Spleen (tissue), 11 donors: ENCODE results near the gene KIF12. TPM values are rescaled to one million over a fixed set of nuclear protein-coding genes. Genes with fewer than 3 reads are reported as not detected.
"Not testable (repeated sequence)": the region's sequence is repeated elsewhere in the genome, so short reads cannot be mapped to it uniquely, and the experiment has no call there.

ENCODE experiments used
- DNase-seq: peaks from one replicate; pipeline ENCODE4 v3.0.0-alpha.2; 2020
- H3K27ac ChIP-seq, 8 donors: fragments of 200-600 bp; sonication (generic) in 7 of 8; 1 replicate in 4 of 8; 2 replicates in 4 of 8; pipeline versions ENCODE4 v1.5.0 to v1.8.0; 2016 to 2021; ENCODE audit warnings: inconsistent platforms in 4 of 8, mild to moderate bottlenecking in 4 of 8, moderate library complexity in 1 of 8
- H3K27me3 ChIP-seq, 7 donors: fragments of 200-600 bp; sonication (generic) in 6 of 7; replicated peaks in 1 of 7; 1 replicate in 4 of 7; 2 replicates in 3 of 7; pipeline versions ENCODE4 v1.5.0 to v1.8.0; 2016 to 2021; ENCODE audit warnings: inconsistent platforms in 3 of 7, mild to moderate bottlenecking in 1 of 7
- H3K36me3 ChIP-seq, 6 donors: fragments of 200-600 bp; sonication (generic) in 5 of 6; 1 replicate in 4 of 6; 2 replicates in 2 of 6; pipeline versions ENCODE4 v1.5.0 to v1.8.0; 2016 to 2021; ENCODE audit warnings: inconsistent platforms in 2 of 6
- H3K4me1 ChIP-seq, 6 donors: fragments of 200-600 bp; sonication (generic) in 5 of 6; 1 replicate in 3 of 6; 2 replicates in 3 of 6; pipeline versions ENCODE4 v1.5.0 to v1.8.0; 2016 to 2021; ENCODE audit warnings: inconsistent platforms in 3 of 6
- H3K4me3 ChIP-seq, 8 donors: fragments of 200-600 bp; sonication (generic) in 7 of 8; 1 replicate in 4 of 8; 2 replicates in 4 of 8; pipeline versions ENCODE4 v1.5.0 to v1.8.0; 2016 to 2021; ENCODE audit warnings: inconsistent platforms in 4 of 8, mild to moderate bottlenecking in 4 of 8, moderate library complexity in 2 of 8
- H3K9me3 ChIP-seq, 8 donors: fragments of 200-600 bp; sonication (generic) in 7 of 8; 1 replicate in 4 of 8; 2 replicates in 4 of 8; pipeline versions ENCODE4 v1.5.0 to v1.8.0; 2016 to 2021; ENCODE audit warnings: inconsistent platforms in 4 of 8
- CTCF ChIP-seq, 11 experiments: fragments of 200-600 bp in 7 of 11; fragments of 450-650 bp in 4 of 11; sonication (generic) in 4 of 11; IDR thresholded peaks in 8 of 11; conservative IDR thresholded peaks in 3 of 11; 1 replicate in 7 of 11; 2 replicates in 4 of 11; pipeline versions ENCODE4 v1.4.0 to v1.8.0; 2016 to 2021; ENCODE audit warnings: antibody characterized with exemption in 11 of 11, inconsistent platforms in 4 of 11, mild to moderate bottlenecking in 1 of 11
- POLR2A ChIP-seq, 3 donors: fragments of 450-650 bp; IDR thresholded peaks; one replicate each; pipeline ENCODE4 v1.5.1; 2017; ENCODE audit warnings: antibody characterized with exemption in 3 of 3, mild to moderate bottlenecking in 1 of 3
- POLR2AphosphoS5 ChIP-seq, 3 donors: sonication (generic); formaldehyde crosslinking; IDR thresholded peaks; one replicate each; pipeline ENCODE4 v1.5.1; 2017; ENCODE audit warnings: antibody characterized with exemption in 3 of 3
- WGBS, 5 donors: extraction: QIAGEN DNeasy Blood & Tissue Kit in 3 of 5; methylation state at CpG; one replicate each; pipeline versions ENCODE4 v1.1.5 to v1.1.7; 2013 to 2018; 5-methylcytosine and 5-hydroxymethylcytosine counted together
- intact Hi-C: fragments of 100-400 bp; cut with DNase I; formaldehyde crosslinking; loops from one replicate; pipeline ENCODE4 v1.15.0; 2023; ENCODE audit warnings: low total_unique reads
- polyA plus RNA-seq, 3 donors: library from polyadenylated mRNA; stranded (reverse); fragments of 200-250 nt; gene quantifications; one replicate each; pipeline ENCODE4 v1.2.1, GENCODE V29; 2013
- total RNA-seq, 7 donors: library from RNA; depleted of rRNA in 3 of 7; stranded (reverse); fragments of >200 nt in 3 of 7; fragmentation: NEBNext Ultra II Directional in 4 of 7; extraction: Animal tissue kit (Norgen Biotek cat#: 25700) in 4 of 7; gene quantifications; one replicate each; pipeline versions ENCODE4 v1.1.0 to v1.2.1, GENCODE V29; 2016 to 2021
- donor health status: healthy with polysubstance abuse.
- donor health status: DM: no; HTN: no; CAD: no; lungs with moderate emphysema.
- donor health status: DM: no; HTN: no; CAD: no.
- donor health status: Bipolar disorder and iron deficiency.
- donor health status: healthy.
- donor health status: DM: no; HTN: no; CAD: no.
- donor health status: DM: yes; HTN: yes; CAD: no.

Gene KIF12
- total and polyA plus RNA-seq, 10 donors = 0.20 to 1.5 (median 0.26) TPM; not detected in 5

DNA sequence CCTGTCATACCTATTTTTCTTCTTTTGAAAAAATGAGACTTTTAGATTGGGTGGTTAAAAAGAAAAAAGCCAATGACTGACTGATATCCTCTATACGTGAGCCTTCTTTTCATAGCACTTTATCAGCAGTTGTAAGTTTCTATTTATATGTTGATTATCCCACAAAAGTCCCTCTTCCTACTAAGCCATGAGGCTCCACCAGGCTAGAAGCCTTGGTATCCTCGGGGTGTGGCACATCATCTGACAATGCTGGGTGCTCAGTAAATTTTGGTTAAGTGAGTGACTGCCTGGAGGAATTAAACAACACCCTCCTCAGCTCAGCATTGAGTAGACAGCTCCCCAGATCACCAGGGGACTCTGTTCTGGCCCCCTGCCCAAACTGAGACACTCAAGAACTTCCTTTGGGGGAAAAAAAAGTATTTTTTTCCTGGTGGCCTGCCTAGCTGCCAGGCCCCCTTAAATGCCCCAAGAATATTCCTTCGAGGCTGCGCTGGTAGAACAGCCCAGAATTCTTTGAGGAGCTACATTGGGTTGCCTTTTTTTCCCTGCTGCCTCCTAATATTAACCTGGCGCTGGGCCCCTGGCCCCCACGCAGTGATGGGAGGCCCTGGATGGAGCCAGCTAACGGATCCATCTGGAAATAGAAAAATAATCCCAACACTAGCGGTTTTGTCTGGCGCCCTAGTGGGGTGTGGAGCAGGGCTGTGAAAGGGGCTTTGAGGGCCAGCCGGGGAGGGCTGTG, 32.9 kb upstream of the KIF12 start:
- DNase-seq = no peak
- peaks cover 0 to 26% (median 0%) of the 10 kb centered on the region in 7 donors for H3K27me3 ChIP-seq
- WGBS, 5 donors = 75 to 87% (median 84%) methylated on average over 8 to 10 of the region's 10 CpGs
- H3K27ac ChIP-seq = no peak overlapping the region
- intact Hi-C loops = no loop called here
- H3K9me3 ChIP-seq = peaks cover 0 to 14% (median 11%) of the 10 kb centered on the region in 8 donors
- H3K4me3 ChIP-seq = no peak overlapping the region
- no peaks in the 10 kb centered on the region for H3K36me3 ChIP-seq
- TF ChIP-seq POLR2AphosphoS5 (IDR thresholded peaks at IDR 0.05) (no peak), CTCF (IDR thresholded peaks at IDR 0.05 in 8 of 11, conservative IDR thresholded peaks at IDR 0.05 in 3 of 11) (no peak), POLR2A (IDR thresholded peaks at IDR 0.05) (no peak)
- no peaks in the 10 kb centered on the region for H3K4me1 ChIP-seq

DNA sequence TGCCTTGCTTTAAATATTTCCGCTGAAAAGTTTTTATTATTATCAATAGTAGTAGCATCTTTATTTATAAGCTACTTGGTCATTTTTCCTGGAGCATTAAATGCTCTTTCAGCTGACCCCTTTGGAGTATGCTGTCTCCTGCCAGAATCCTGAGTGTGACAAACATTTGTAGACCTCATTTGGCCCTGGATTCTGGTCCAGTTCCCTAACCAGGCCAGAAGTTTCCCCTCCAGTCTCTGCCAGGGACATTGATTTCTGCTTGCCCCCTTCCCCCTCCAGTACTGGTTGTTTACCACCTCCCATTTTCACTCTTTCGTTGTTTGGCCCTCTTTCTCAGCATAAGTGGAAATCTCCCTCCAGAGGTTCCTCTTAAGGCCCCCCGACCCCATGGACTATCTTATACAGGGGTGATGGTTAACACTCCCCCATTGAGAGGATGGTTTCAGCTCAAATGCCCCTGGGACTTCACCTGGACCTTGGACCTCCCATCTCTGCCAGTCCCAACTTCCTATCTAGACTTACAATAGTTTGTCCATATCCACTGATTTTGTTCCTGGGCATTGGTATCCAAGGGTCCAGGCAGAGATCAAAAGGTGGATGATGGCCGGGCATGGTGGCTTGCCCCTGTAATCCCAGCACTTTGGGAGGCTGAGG, 31.7 kb upstream of the KIF12 start:
- Histone ChIP-seq H3K27me3 (peaks cover 0 to 25% (median 0%) of the 10 kb centered on the region in 7 donors), H3K9me3 (peaks cover 0 to 17% (median 11%) of the 10 kb centered on the region in 8 donors), H3K4me1 (no peaks in the 10 kb centered on the region), H3K36me3 (no peaks in the 10 kb centered on the region), H3K4me3 (no peak overlapping the region), H3K27ac (no peak overlapping the region)
- 81 to 91% (median 81%) methylated on average over 4 of the region's 4 CpGs for WGBS, 5 donors
- DNase-seq = no peak
- no peak for TF ChIP-seq CTCF (IDR thresholded peaks at IDR 0.05 in 8 of 11, conservative IDR thresholded peaks at IDR 0.05 in 3 of 11)
- no peak for TF ChIP-seq POLR2AphosphoS5 (IDR thresholded peaks at IDR 0.05)
- TF ChIP-seq POLR2A (IDR thresholded peaks at IDR 0.05) = no peak
- intact Hi-C loops = no loop called here

DNA sequence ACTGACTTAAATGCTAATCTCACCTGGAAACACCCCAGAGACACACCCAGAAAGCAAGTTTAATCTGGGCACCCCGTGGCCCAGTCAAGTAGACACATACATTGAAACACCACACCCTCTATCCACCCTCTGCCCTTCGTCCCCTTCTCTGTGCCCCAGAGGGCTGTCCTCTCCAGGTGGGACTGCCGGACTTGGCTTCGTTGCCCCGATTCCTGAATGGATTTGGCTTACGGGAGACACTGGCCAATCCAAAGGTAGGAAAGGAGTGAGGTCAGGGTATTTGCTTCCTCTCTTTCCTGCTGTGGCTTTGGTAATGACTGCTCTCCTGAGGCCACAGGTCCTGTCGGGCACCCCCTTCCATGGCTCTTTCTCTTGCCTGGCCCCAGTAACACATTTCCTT, 31.0 kb upstream of the KIF12 start:
- no peak for DNase-seq
- H3K36me3 ChIP-seq = no peaks in the 10 kb centered on the region
- peaks cover 0 to 17% (median 11%) of the 10 kb centered on the region in 8 donors for H3K9me3 ChIP-seq
- H3K27ac ChIP-seq = no peak overlapping the region
- H3K27me3 ChIP-seq = peaks cover 0 to 25% (median 0%) of the 10 kb centered on the region in 7 donors
- 79 to 92% (median 81%) methylated on average over 7 of the region's 7 CpGs for WGBS, 5 donors
- H3K4me1 ChIP-seq = no peaks in the 10 kb centered on the region
- intact Hi-C loops = no loop called here
- TF ChIP-seq POLR2AphosphoS5 (IDR thresholded peaks at IDR 0.05) = no peak
- TF ChIP-seq POLR2A (IDR thresholded peaks at IDR 0.05) = no peak
- no peak for TF ChIP-seq CTCF (IDR thresholded peaks at IDR 0.05 in 8 of 11, conservative IDR thresholded peaks at IDR 0.05 in 3 of 11)
- no peak overlapping the region for H3K4me3 ChIP-seq

DNA sequence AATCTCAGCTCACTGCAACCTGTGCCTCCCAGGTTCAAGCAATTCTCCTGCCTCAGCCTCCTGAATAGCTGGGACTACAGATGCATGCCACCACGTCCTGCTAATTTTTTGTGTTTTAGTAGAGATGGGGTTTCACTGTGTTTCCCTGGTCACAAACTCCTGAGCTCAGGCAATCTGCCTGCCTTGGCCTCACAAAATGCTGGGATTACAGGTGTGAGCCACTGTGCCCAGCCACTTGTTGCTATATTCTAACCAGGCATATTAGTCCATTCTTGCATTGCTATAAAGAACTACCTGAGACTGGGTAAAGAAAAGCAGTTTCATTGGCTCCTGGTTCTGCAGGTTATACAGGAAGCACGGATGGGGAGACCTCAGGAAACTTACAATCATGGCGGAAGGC, 29.7 kb upstream of the KIF12 start:
- DNase-seq = peak; percentile 4

More for the DNA sequence above, 29.7 kb upstream of the KIF12 start:
- WGBS, 5 donors = 74 to 88% (median 80%) methylated on average over 3 of the region's 3 CpGs
- Histone ChIP-seq H3K27me3 (peaks cover 0 to 25% (median 0%) of the 10 kb centered on the region in 7 donors), H3K9me3 (peaks cover 0 to 17% (median 11%) of the 10 kb centered on the region in 8 donors)
- intact Hi-C loops, H3K4me3 ChIP-seq, H3K36me3 ChIP-seq, H3K4me1 ChIP-seq, H3K27ac ChIP-seq: not testable (repeated sequence)
